Muscle of leg (tissue), 11 donors: ENCODE data around the gene CRYBG3. TPM values are rescaled to one million over a fixed set of nuclear protein-coding genes. Genes with fewer than 3 reads are reported as not detected.

Source experiments
- DNase-seq: peaks from one replicate; pipeline ENCODE4 v3.0.0; 2013
- H3K27ac ChIP-seq: one replicate; pipeline ENCODE4 v1.5.1; 2013; ENCODE audit warnings: mild to moderate bottlenecking, low read length, control low read depth
- H3K27me3 ChIP-seq: one replicate; pipeline ENCODE4 v1.6.1; 2013; ENCODE audit warnings: low read length; ENCODE audit not compliant: control insufficient read depth, insufficient read depth
- H3K36me3 ChIP-seq: one replicate; pipeline ENCODE4 v1.6.1; 2013; ENCODE audit warnings: low read length; ENCODE audit not compliant: control insufficient read depth, insufficient read depth
- H3K4me1 ChIP-seq: one replicate; pipeline ENCODE4 v1.6.1; 2013; ENCODE audit warnings: low read length; ENCODE audit not compliant: control insufficient read depth, insufficient read depth
- H3K4me3 ChIP-seq: one replicate; pipeline ENCODE4 v1.5.1; 2013; ENCODE audit warnings: low read length, control low read depth
- H3K9me3 ChIP-seq: replicated peaks from 2 replicates; pipeline ENCODE4 v1.6.1; 2013; ENCODE audit warnings: low read depth, low read length; ENCODE audit not compliant: control insufficient read depth
- WGBS: methylation state at CpG from one replicate; pipeline ENCODE4 v1.1.5; 2013; ENCODE audit warnings: missing lambda C conversion rate; ENCODE audit not compliant: insufficient coverage; 5-methylcytosine and 5-hydroxymethylcytosine counted together
- polyA plus RNA-seq, 8 donors: library from polyadenylated mRNA; unstranded; fragments of 120-200 nt; gene quantifications; one replicate each; pipeline versions ENCODE4 v1.2.1 to v1.2.3, GENCODE V29; 2013; ENCODE audit warnings: inconsistent platforms in 1 of 8, low replicate concordance in 1 of 8; ENCODE audit not compliant: insufficient read length in 8 of 8, insufficient read depth in 1 of 8
- total RNA-seq: library from RNA; stranded (reverse); fragments of 120-200 nt; gene quantifications from one replicate; pipeline ENCODE4 v1.2.4, GENCODE V29; 2013

Gene CRYBG3
- total and polyA plus RNA-seq, 9 donors = 18.3 to 37.2 (median 22.5) TPM

GRCh38 chr3:97914388-97914787 is 92.6 kb downstream of the CRYBG3 start:
- no CpG with 5 or more reads among the region's 2 CpGs for WGBS
- no peak overlapping the region for H3K4me3 ChIP-seq
- no peak for DNase-seq
- H3K27me3 ChIP-seq = no peaks in the 10 kb centered on the region
- H3K4me1 ChIP-seq = no peaks in the 10 kb centered on the region
- peaks cover 11% of the 10 kb centered on the region for H3K36me3 ChIP-seq
- no peak overlapping the region for H3K27ac ChIP-seq
- no peaks in the 10 kb centered on the region for H3K9me3 ChIP-seq

GRCh38 chr3:97916576-97916975 is 94.8 kb downstream of the CRYBG3 start:
- H3K4me1 ChIP-seq = no peaks in the 10 kb centered on the region
- no peak overlapping the region for H3K4me3 ChIP-seq
- H3K27me3 ChIP-seq = no peaks in the 10 kb centered on the region
- peaks cover 11% of the 10 kb centered on the region for H3K36me3 ChIP-seq
- peak overlapping the region; percentile 21 for H3K27ac ChIP-seq
- DNase-seq = peak; percentile 30
- H3K9me3 ChIP-seq = no peaks in the 10 kb centered on the region

- no peak overlapping the region for H3K4me3 ChIP-seq
- H3K27me3 ChIP-seq = no peaks in the 10 kb centered on the region
- H3K27ac ChIP-seq = no peak overlapping the region
- WGBS = no CpG with 5 or more reads among the region's 3 CpGs
- peaks cover 11% of the 10 kb centered on the region for H3K36me3 ChIP-seq
- no peak for DNase-seq
- no peaks in the 10 kb centered on the region for H3K4me1 ChIP-seq
- H3K9me3 ChIP-seq = no peaks in the 10 kb centered on the region
These were observed 96.2 kb downstream of the CRYBG3 start for GRCh38 chr3:97917813-97918536.

- H3K4me1 ChIP-seq = peaks cover 3% of the 10 kb centered on the region
- no peak overlapping the region for H3K4me3 ChIP-seq
- H3K36me3 ChIP-seq = peaks cover 2% of the 10 kb centered on the region
- H3K9me3 ChIP-seq = no peaks in the 10 kb centered on the region
- H3K27ac ChIP-seq = no peak overlapping the region
- no peak for DNase-seq
- H3K27me3 ChIP-seq = no peaks in the 10 kb centered on the region
These were observed 105.9 kb downstream of the CRYBG3 start for GRCh38 chr3:97927704-97928103.

GRCh38 chr3:97928986-97929385 is 107.2 kb downstream of the CRYBG3 start:
- Histone ChIP-seq H3K27ac (no peak overlapping the region), H3K36me3 (peaks cover 8% of the 10 kb centered on the region), H3K27me3 (no peaks in the 10 kb centered on the region), H3K9me3 (no peaks in the 10 kb centered on the region), H3K4me1 (peaks cover 3% of the 10 kb centered on the region), H3K4me3 (no peak overlapping the region)
- DNase-seq = no peak
- WGBS = no CpG with 5 or more reads among the region's 4 CpGs

GRCh38 chr3:97930018-97930417 is 108.2 kb downstream of the CRYBG3 start:
- peak; percentile 7 for DNase-seq
- Histone ChIP-seq H3K36me3 (peaks cover 12% of the 10 kb centered on the region), H3K27ac (no peak overlapping the region), H3K4me1 (peaks cover 3% of the 10 kb centered on the region), H3K4me3 (no peak overlapping the region), H3K9me3 (no peaks in the 10 kb centered on the region), H3K27me3 (no peaks in the 10 kb centered on the region)

GRCh38 chr3:97931218-97931617 is 109.4 kb downstream of the CRYBG3 start:
- H3K4me1 ChIP-seq = peaks cover 3% of the 10 kb centered on the region
- WGBS = 100% methylated on average over 1 of the region's 2 CpGs
- no peaks in the 10 kb centered on the region for H3K9me3 ChIP-seq
- H3K36me3 ChIP-seq = peaks cover 20% of the 10 kb centered on the region
- no peak for DNase-seq
- H3K4me3 ChIP-seq = no peak overlapping the region
- no peak overlapping the region for H3K27ac ChIP-seq
- no peaks in the 10 kb centered on the region for H3K27me3 ChIP-seq

- no peak overlapping the region for H3K27ac ChIP-seq
- H3K4me3 ChIP-seq = no peak overlapping the region
- peaks cover 20% of the 10 kb centered on the region for H3K36me3 ChIP-seq
- peaks cover 3% of the 10 kb centered on the region for H3K4me1 ChIP-seq
- no peaks in the 10 kb centered on the region for H3K9me3 ChIP-seq
- H3K27me3 ChIP-seq = no peaks in the 10 kb centered on the region
- 27% methylated on average over 2 of the region's 4 CpGs for WGBS
- DNase-seq = peak; percentile 28
These were observed 110.6 kb downstream of the CRYBG3 start for GRCh38 chr3:97932387-97932801.

- Histone ChIP-seq H3K9me3 (no peaks in the 10 kb centered on the region), H3K27me3 (no peaks in the 10 kb centered on the region), H3K4me1 (peaks cover 3% of the 10 kb centered on the region), H3K4me3 (no peak overlapping the region), H3K36me3 (peaks cover 29% of the 10 kb centered on the region), H3K27ac (no peak overlapping the region)
- 100% methylated on average over 1 of the region's 3 CpGs for WGBS
- no peak for DNase-seq
These were observed 113.3 kb downstream of the CRYBG3 start for GRCh38 chr3:97934980-97935695.

GRCh38 chr3:97935842-97936241 is 114.0 kb downstream of the CRYBG3 start:
- no CpG with 5 or more reads among the region's 1 CpG for WGBS
- peaks cover 29% of the 10 kb centered on the region for H3K36me3 ChIP-seq

More at GRCh38 chr3:97935842-97936241, 114.0 kb downstream of the CRYBG3 start:
- Histone ChIP-seq H3K27me3 (no peaks in the 10 kb centered on the region), H3K4me3 (no peak overlapping the region), H3K9me3 (no peaks in the 10 kb centered on the region), H3K4me1 (peaks cover 3% of the 10 kb centered on the region), H3K27ac (no peak overlapping the region)
- no peak for DNase-seq
